Raji (cell line): ENCODE results near the gene CCDC71.

Experiments
- POLR2A ChIP-seq: IDR thresholded peaks from 2 replicates; pipeline ENCODE4 v1.6.1; 2011; ENCODE audit warnings: low read depth, low read length, control low read depth; ENCODE audit not compliant: insufficient read depth

The CCDC71 gene

DNA sequence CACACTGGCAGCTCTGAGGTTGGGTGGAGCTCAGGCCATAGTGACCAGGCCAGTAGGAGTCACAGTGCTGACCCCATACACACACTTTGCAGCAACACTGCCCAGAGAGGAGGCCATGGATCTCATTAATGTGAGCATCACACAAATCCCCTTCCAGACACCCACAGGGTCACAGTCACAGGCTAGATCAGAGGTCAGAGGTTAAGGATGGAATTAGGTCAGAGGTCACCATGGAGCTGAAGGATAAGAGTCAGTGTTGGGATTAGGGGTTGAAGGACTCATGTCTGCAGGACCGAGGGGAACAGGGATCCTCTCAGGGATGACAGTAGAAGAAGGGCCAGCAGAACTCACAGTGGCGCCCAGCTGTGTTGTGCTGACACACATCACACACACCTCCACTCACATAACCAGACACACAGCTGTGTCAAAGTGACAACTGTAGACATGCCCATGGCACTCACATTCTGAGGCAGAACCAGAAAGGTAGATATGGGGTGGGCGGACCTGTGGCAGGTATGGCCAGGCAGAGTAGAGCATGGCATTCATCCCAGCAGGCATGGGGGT, 12.7 kb downstream of the CCDC71 start:
- TF ChIP-seq POLR2A = no peak

DNA sequence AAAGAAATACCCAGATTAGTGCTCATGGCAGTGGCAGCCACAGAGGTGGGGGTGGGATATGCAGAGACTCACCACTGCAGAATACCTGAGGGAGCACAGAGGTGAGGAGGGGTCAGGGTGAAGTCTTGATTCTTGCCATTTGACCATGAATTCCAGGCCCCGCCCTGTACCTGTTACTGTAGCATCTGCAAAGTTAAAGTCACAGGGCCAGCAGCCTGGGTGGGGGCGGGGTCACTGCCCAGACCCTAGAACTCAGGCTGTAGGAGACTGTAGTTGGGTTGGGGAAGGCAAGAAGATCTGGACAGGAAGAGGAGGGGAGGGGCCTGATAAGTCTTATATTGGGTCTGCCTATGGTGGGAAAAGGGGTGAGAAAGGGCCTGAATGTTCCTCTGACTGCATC, 14.5 kb downstream of the CCDC71 start:
- TF ChIP-seq POLR2A = no peak

DNA sequence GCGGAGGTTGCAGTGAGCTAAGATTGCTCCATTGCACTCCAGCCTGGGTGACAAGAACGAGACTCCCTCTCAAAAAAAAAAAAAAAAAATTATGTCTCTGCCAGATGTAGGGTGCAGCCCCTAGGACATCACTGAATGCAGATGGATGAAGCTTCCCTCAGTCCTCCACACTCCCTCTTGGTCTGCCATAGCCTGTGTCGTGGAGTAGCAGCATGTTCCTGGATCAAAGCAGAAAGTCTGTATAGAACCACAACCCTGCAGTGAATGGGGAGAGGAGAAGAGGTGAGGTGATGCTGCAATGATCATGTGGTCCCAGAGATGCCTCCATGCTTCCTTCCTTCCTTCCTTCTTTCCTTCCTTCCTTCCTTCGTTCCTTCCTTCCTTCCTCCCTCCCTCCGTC, 18.0 kb downstream of the CCDC71 start:
- no peak for TF ChIP-seq POLR2A

DNA sequence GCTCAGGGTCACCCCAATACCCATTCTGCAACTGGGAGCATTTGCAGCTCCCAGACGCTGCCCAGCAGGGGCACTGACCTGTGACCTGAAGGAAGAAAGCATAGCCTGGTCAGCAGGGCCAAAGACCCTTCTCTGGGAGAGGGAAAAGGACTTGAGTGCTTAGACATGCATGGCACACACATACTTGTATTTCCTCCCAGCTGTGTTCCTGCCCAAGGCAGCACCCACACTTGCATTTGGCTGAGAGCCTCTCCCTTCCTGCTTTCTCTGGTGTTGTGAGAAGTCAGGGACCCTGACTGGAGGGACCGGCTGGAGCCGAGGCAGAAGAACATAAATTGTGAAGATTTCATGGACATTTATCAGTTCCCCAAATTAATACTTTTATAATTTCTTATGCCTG, 26.1 kb downstream of the CCDC71 start:
- TF ChIP-seq POLR2A = no peak

DNA sequence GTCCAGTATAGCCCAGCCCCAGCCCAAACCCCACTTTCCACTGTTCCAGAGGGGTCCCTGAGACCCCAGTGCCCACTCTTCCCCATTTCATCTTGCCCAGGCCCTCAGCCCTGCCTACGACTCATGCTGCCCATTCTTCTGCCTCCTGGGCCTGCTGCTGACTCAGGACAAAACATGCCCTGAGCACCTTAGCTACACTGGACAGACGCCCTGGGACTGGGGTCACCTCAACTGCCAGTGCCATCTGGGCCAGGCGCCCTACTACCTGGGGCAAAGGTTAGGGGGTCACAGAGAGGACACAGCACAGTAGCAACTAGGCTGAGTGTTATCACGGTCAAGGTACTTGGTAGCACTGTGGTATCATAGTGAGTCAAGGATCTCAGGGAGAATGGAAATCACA, 30.6 kb downstream of the CCDC71 start:
- no peak for TF ChIP-seq POLR2A

DNA sequence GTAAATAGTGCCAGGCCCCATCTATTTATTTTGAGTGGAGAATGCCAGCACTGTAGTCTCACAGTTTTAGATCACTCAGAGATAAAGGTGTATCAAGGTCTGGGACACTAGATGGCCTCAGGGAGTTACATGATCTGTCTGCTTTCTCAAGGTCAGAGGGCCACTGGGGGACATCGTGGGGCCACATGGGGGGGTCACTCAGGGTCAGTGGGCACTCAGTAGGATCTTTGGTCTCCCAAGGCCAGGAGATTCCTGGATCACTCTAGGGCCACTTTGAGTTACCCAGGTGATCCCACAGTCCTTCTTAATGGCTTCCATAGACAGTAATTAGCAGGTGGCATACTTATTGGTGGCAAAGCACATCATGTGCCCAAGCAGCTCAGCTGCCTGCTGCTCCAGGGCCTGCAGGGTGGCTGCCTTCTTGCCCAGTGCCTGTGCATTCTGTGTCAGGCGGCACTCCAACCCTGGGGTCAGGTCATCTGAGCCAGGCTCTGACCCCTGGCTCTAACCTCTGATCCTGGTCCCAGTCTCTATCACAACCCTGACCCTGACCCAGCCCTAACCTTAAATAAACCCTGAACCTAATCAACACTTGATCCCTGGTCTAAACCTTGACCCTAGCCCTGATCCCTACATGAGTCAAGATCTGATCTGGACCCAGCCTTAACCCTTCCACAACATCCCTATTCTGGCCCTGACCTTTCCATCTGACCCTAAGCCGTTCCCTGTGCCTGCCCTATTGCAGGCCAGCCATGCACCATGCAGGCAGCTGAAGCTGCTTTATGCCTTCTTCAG, 31.5 kb downstream of the CCDC71 start:
- TF ChIP-seq POLR2A = no peak

DNA sequence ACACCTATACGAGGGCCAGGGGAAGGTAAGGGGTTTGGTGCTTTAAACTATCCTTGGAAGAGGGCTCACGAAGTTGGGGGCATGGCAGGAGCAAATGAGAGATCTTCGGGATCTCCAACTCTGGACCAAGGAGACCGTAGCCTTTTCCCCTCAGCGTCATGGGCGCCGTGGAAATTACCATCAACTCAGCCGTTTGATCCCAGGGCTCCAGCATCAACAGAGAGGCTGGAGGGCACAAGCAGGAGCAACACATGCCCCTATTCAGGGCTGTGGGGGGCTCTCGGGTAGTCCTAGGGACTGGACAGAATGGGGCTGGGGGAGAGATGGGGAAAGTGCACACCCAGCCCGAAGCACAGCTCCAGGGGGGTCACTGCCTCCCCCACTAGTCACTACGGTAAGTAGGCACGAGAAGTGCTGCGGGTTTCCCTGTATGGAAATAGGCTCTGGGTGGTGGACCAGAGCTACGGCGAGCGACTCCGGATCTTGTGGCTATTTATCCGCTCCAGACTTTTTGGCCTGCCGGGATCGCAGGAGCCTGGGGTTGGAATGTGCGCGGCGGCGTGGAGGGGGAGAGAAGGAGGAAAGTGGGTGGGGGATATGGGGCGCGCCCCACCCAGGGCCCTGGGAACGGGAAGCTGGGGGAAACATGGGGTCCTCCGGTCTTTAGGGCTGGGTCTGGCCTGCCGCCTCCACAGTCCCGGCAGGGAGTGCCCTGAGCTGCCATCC, 32.7 kb downstream of the CCDC71 start:
- TF ChIP-seq POLR2A = no peak

DNA sequence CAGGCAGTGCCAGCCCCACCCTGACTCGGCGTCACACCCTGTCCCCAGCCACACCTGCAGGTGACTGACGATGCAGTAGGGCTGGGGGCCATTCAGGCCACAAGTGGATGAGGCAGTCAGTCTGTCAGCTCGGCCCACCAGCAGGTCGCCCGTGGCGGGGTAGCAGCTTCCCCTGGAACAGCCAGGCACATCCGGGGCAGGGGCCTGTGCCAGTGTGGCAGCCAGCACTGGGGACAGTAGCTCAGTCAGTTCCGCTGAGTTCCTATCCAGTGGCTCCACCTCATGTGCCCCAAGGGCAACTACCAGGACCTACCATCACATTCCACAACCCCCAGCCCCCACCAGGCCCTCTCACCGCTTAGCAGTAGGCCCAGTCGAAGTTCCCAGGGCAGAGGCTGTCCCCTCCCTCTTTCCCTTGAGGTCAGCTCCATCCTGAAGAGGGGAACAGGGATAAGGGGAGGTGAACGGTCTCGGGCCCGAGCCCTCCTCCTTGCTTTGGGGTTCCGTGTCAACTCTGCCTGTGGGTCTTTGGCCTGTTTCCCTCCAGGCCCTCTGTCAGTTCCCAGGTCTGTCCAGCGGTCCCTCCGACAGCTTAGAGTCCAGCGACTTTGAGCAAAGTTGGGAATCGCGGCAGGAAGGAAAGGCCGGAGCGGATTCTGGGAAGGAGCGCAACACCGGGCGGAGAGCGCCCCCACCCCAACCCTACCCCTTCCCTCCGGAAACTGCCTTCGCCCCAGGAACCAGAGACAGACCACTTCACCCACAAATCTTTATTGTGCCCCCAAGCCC, 33.5 kb downstream of the CCDC71 start, which contains the start of gene LAMB2:
Gene LAMB2 (minus strand): TSS at position 614 of the 789 bp plus-strand sequence. CDS start 183 bp downstream, at position 431.
- no peak for TF ChIP-seq POLR2A

DNA sequence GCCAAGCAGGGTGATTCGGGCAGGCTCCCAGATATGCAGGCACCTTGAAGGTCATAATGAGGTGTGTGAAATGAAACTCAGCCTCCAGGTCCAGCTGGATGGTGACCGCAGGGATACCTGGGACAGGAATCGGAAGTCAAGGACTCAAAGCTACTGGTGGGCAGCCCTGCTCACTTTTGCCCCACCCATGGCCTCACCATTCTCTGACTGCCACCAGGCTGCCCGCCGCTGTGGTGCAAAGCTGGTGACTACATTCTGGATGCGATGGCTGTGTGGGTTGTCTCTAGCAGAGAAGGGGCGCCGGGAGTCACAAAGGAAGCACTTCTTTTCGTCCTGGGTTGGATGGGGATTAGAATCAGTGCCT, 34.1 kb downstream of the CCDC71 start:
- TF ChIP-seq POLR2A = no peak

DNA sequence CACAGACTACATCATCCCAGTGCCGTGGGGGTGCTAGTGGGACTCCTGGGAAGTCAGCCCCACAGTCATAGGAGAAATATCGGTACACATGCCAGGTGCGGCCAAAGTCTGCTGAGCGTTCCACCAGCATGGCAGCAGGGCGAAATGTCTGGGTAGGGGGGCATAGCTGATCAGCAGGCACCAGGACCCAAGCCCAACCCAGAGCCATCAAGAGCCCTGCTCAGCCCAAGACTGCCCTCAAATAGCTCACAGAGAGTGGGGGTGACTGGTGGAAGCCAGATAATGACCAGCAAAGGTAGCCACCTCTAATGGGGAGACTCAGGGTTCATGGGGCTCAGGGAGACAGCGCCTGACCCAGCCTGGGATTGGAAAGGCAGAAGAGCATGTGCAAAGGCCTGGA, 34.6 kb downstream of the CCDC71 start:
- no peak for TF ChIP-seq POLR2A

DNA sequence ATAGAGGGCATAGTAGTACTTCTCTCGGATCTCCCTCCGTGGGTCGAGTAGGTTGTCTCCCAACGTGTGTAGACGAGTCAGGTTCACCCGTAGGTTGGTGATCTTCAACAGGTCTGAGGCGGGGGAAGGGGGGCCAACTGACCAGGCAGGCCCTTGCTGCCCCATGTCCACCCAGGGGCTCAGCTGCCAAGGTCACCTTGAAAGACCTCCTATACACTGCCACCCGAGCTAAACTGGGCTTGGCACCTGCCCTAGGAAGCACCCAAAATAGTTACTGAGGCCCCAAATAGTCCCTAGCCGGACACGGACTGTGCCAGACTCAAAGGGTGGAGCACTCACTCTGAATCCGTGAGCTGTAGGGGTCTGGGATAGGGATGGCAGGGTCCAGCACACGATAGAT, 35.1 kb downstream of the CCDC71 start:
- no peak for TF ChIP-seq POLR2A

DNA sequence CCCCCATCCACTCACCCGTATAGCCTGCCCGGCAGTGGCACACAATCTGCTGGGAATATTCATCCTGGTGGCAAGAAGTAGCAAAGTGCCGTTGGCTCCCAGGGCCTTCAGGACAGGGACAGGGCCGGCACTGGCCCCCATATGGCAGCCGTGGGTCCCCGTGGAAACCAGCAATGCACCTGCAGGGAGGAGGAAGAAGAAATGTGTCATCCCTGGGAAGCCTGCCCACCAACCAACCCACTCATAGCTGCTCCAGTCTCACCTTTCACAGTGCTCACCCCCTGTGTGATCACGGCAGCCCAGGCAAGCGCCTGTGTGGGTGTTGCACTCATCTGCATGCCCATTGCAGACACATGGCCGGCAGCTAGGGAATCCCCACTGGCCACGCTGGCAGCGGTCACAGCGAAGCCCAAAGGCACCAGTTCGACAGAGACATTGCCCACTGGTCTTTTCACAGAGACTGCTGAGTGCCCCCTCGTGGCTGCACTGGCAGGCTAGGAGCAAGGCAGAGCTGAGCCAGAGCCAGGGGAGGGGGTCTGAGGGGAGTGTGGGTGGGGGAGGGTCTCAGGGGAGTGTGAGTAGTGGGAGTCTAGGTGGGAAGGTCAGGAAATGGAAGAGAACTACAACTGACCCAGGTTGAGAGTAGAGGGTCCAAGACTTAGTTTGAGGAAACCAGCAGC, 41.0 kb downstream of the CCDC71 start:
- no peak for TF ChIP-seq POLR2A

DNA sequence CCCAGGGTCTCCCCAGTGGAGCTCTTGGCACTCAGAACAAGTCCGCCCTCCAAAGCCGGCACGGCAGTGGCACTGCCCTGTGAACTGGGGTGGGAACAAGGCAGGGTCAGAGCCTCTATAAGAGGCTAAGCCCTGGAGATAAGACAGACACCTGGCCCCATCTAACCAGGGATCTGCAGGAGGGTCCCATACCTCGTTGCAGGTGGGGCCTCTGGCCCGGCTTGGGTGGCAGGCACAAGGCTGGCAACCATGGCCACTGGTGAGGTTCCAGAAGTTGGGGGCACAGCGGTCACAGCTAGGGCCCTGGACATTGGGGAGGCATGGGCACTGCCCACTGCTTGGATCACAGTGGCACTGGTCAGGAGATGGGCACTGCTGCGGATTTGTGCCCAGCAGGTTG, 41.9 kb downstream of the CCDC71 start:
- TF ChIP-seq POLR2A = no peak

DNA sequence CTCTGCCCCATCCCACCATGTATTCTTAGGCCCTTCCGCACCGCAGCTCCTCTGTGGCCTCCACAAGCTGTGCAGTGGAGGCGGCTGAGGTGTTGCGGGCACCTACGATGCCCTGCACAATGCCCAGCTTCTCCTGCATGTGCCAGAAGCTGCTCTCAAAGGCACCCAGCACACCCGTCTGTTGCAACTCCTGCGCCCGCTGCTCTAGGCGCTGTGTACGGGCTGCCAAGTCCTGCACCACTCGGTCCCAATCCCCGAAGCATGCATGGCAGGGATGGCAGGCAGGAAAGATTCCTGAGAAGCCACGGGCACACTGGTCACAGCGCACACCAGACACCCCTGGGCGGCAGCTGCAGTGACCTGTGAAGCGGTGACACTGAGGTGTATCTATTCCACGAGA, 42.4 kb downstream of the CCDC71 start:
- TF ChIP-seq POLR2A = no peak
